GM12872 (cell line): Measurements from ENCODE around the gene IL3RA.

ENCODE experiments used
- TF ChIP-seq, protein P1 (sequence below): IDR thresholded peaks from 3 replicates; pipeline ENCODE4 v1.5.1; 2011; ENCODE audit warnings: low read depth, mild to moderate bottlenecking, low read length, moderate library complexity; ENCODE audit not compliant: insufficient read depth

The IL3RA gene

DNA sequence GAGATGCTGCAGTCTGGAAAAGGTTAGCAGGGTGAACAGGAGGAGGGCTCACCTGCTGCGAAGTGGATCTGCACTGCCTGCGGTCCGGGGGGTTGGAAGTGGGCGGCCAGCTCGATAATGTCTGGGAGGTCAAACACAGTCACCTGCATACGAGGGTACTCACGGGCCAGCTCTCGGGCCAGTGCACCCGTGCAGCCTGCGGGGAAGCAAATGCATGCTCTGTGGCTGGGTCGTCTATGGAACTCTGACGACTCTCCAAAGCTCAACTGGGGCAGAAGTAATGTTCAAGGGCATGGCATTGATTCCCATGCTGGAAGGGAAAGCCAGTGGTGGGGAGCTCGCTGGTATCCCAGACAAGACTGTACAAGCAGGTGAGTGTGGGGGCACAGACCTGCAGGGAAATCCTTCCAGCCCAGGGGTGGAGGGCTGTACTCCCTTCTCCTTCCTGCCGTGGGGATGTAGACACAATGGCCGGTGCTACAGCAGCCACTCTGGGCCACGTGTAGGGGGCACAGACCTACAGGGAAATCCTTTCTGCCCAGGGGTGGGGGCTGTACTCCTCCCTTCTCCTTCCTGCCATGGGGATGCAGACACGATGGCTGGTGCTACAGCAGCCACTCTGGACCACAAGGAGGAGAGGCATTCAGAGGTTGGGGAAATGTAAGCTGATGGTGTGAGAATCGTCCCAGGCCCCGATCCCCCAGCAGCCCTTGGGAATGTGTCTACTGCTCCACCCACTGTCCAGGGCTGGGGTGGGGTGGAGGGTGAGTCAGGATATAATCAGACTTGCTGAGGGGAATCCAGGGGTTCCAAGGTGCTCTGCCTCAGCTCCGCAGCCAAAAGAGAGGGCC is 81.6 kb downstream of the IL3RA start:
- TF ChIP-seq, protein P1, sequence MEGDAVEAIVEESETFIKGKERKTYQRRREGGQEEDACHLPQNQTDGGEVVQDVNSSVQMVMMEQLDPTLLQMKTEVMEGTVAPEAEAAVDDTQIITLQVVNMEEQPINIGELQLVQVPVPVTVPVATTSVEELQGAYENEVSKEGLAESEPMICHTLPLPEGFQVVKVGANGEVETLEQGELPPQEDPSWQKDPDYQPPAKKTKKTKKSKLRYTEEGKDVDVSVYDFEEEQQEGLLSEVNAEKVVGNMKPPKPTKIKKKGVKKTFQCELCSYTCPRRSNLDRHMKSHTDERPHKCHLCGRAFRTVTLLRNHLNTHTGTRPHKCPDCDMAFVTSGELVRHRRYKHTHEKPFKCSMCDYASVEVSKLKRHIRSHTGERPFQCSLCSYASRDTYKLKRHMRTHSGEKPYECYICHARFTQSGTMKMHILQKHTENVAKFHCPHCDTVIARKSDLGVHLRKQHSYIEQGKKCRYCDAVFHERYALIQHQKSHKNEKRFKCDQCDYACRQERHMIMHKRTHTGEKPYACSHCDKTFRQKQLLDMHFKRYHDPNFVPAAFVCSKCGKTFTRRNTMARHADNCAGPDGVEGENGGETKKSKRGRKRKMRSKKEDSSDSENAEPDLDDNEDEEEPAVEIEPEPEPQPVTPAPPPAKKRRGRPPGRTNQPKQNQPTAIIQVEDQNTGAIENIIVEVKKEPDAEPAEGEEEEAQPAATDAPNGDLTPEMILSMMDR, result no peak

GRCh38 chrX:1418901-1419544 is 82.4 kb downstream of the IL3RA start:
- TF ChIP-seq, protein P1, result no peak

DNA sequence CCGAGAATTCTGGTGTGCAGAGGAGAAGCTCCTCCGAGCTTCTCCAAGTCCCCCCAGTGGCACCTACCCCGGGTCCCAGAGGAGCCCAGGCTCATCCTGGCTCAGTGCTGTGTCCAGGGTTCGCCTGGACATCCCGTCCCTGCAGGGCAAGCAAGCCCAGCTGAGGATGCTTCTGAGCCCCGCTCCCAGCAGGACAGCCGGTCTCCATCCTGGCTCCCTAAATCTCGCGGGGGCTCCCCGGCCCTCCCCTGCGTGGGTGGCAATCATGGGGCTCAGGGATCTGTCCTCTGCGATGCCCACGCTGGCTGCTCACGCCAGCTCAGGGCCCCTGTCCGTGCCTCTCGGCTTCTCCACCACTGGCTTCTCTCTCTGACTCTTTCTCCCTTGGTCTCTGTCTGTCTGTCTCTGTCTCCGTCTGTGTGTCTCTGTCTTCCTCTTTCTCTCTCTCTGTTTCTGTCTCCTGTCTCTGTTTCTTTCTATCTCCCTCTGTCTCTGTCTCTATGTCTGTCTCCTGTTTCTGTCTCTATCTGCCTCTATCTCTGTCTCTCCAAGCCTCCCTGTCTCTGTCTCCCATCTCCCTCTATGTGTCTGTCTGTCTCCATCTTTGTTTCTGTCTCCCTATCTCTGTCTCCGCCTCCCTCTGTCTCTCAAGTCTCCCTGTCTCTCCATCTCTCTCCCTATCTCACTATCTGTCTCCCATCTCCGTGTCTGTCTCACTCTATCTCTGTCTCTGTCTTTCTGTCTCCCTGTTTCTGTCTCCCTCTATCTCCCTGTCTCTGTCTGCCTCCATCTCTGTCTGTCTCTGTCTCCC is 83.2 kb downstream of the IL3RA start:
- TF ChIP-seq, protein P1, result no peak

DNA sequence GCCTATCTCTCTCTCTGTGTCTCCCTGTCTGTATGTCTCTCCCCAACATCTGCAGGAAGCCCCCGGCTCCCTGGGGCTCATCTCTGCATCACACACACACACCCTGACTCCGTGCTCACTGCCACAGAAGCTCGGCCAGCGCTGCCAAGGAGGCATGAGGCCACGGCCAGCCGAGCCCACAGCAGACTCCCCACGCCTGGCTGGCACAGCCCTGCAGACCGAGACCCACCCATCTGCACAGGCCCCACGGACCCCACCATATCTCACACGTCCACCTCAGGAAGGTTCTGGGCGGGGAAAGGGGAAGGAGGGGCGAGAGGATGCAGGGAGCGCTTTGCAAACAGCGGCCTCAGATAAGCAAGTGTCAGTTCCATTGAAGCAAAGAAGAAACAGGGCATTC is 83.8 kb downstream of the IL3RA start:
- TF ChIP-seq, protein P1, result no peak

GRCh38 chrX:1421433-1422134 is 85.0 kb downstream of the IL3RA start:
- TF ChIP-seq, protein P1, result no peak

- TF ChIP-seq, protein P1, result no peak
These were observed 85.5 kb downstream of the IL3RA start for GRCh38 chrX:1422135-1422465.
